Osteocyte (in vitro differentiated cells): ENCODE measurements around the gene CLEC10A. TPM values are rescaled to one million over a fixed set of nuclear protein-coding genes. Genes with fewer than 3 reads are reported as not detected.

Experiments
- DNase-seq: peaks from one replicate; pipeline ENCODE4 v3.0.0; 2021; ENCODE audit warnings: mixed read lengths; ENCODE audit not compliant: unreplicated experiment; ENCODE audit errors: extremely low spot score
- H3K27ac Mint-ChIP-seq: one replicate; pipeline ENCODE4 v1.8.0; 2021; ENCODE audit warnings: mild to moderate bottlenecking, mixed read lengths; ENCODE audit not compliant: unreplicated experiment
- H3K27me3 Mint-ChIP-seq: one replicate; pipeline ENCODE4 v1.8.0; 2021; ENCODE audit warnings: mixed read lengths; ENCODE audit not compliant: unreplicated experiment
- H3K36me3 Mint-ChIP-seq: one replicate; pipeline ENCODE4 v1.8.0; 2021; ENCODE audit warnings: mixed read lengths; ENCODE audit not compliant: unreplicated experiment
- H3K4me1 Mint-ChIP-seq: one replicate; pipeline ENCODE4 v1.8.0; 2021; ENCODE audit warnings: mixed read lengths; ENCODE audit not compliant: unreplicated experiment
- H3K4me3 Mint-ChIP-seq: one replicate; pipeline ENCODE4 v1.8.0; 2021; ENCODE audit warnings: mild to moderate bottlenecking, moderate library complexity, mixed read lengths; ENCODE audit not compliant: unreplicated experiment
- H3K9me3 Mint-ChIP-seq: one replicate; pipeline ENCODE4 v1.8.0; 2021; ENCODE audit warnings: mixed read lengths; ENCODE audit not compliant: unreplicated experiment
- total RNA-seq: library from RNA; stranded (reverse); gene quantifications from 2 replicates; pipeline ENCODE4 v1.2.1, GENCODE V29; 2021
- TF ChIP-seq, protein P1 (sequence below): fragments of 200-600 bp; sonication (generic); IDR thresholded peaks from 2 replicates; pipeline ENCODE4 v1.5.0; 2021; ENCODE audit warnings: antibody characterized with exemption, mild to moderate bottlenecking, moderate library complexity

CLEC10A gene
- total RNA-seq, 1 donor from 2014 or later, result not detected

DNA sequence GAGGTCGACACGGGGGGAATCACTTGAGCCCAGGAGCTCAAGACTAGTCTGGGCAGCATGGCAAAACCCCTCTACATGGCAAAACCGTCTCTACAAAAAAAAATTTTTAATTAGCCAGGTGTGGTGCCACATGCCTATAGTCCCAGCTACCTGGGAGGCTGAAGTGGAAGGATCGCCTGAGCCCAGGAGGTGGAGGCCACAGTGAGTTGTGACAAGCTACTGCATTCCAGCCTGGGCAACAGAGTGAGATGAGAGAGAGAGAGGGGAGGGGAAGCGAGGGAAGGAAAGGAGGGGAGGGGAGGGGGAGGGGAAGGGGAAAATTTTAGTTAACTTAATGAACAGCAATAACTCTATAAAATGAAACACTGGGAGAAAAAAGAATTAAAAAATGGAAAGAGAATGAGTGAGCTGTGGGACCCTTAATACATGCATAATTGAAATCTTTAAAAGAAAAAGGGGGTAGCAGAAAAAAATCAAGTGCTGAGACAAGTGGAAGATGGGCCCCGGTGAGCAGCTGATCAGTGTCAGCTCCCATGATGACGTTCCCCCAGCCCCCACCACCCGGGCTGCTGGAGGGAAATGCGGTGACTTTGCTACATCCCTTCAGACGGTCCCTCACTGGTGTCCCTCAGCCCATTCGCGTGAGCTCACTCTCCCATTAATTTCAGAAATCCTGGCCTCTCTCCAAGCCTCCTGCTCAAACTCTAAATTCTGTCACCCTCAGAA, 31.9 kb upstream of the CLEC10A start:
- DNase-seq, result no peak
- Mint-ChIP-seq H3K27ac (no peak overlapping the region), H3K27me3 (peaks cover 16% of the 10 kb centered on the region), H3K4me1 (no peaks in the 10 kb centered on the region), H3K4me3 (no peak overlapping the region), H3K36me3 (no peaks in the 10 kb centered on the region), H3K9me3 (no peaks in the 10 kb centered on the region)
- TF ChIP-seq, protein P1, sequence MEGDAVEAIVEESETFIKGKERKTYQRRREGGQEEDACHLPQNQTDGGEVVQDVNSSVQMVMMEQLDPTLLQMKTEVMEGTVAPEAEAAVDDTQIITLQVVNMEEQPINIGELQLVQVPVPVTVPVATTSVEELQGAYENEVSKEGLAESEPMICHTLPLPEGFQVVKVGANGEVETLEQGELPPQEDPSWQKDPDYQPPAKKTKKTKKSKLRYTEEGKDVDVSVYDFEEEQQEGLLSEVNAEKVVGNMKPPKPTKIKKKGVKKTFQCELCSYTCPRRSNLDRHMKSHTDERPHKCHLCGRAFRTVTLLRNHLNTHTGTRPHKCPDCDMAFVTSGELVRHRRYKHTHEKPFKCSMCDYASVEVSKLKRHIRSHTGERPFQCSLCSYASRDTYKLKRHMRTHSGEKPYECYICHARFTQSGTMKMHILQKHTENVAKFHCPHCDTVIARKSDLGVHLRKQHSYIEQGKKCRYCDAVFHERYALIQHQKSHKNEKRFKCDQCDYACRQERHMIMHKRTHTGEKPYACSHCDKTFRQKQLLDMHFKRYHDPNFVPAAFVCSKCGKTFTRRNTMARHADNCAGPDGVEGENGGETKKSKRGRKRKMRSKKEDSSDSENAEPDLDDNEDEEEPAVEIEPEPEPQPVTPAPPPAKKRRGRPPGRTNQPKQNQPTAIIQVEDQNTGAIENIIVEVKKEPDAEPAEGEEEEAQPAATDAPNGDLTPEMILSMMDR, result no peak

DNA sequence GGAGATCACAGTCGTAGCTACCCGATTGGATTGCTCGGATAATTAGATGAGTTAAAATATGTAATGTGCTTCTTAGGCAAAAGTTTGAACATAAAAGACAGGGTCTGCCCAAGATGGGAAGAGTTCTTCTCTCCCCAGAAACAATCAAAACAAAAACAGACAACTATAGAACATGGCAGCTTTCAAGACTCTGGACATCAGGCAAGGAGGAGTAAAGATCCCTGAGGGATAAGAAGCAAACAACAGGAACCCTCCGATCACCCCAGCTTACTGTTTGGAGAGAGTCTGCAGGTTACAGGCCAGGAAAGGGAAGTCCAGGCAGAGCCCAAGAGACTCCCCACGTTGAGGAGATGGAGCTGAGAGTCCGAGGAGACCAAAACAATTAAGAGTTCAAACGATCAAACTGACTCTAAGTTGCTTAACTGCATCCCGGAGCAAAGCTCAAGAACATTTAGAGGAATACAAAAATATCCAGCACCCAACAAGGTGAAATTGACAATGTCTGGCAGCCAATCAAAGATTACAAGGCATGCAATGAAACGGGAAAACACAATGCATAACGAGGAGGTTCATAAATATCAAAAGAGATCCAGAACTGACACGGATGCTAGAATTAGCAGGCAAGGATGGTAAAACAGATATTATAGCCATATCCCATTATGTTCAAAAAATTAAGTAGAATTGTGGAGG, 30.7 kb upstream of the CLEC10A start:
- Mint-ChIP-seq H3K9me3 (no peaks in the 10 kb centered on the region), H3K27ac (no peak overlapping the region), H3K4me3 (no peak overlapping the region), H3K4me1 (no peaks in the 10 kb centered on the region), H3K27me3 (peaks cover 13% of the 10 kb centered on the region), H3K36me3 (no peaks in the 10 kb centered on the region)
- TF ChIP-seq, protein P1, result no peak
- no peak for DNase-seq

DNA sequence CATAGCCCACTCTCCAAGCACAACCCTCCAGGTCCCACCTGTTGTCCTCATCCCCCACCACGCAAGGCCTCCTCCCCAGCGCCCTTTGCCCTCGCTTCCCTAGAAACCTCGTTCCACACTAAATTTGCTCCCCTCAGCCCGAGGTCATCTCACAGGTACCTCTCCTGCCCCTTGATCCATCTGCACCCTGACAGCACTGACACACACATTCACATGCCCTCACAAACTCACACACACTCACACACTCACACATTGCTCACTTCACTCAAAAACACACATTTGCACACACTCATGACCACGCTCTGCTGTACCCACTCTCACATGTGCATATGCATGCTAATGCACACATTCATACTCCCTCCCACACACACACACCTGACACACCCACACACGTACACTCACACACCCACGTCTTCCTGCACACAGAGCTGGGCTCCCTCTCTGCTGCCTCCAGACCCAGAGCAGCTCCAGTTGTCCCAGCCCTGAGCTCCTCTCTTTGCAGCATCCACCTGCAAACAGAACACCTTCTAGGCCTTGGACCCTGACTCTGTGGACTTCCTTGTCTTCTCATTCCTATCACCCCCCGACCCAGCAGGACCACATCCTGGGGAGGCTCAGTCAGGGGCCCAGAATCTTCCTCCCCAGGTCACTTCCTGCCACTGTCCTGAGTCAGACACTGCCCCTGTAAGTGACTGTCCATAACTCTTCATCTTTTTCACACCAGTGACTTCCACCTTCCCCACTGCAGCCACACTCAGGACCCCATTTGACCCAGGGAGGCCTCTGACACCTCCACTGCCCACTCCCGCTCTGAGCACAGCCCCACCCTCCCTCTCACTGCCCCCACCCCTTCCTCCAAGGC, 29.6 kb upstream of the CLEC10A start:
- no peak for DNase-seq
- Mint-ChIP-seq H3K4me3 (no peak overlapping the region), H3K27ac (no peak overlapping the region)

DNA sequence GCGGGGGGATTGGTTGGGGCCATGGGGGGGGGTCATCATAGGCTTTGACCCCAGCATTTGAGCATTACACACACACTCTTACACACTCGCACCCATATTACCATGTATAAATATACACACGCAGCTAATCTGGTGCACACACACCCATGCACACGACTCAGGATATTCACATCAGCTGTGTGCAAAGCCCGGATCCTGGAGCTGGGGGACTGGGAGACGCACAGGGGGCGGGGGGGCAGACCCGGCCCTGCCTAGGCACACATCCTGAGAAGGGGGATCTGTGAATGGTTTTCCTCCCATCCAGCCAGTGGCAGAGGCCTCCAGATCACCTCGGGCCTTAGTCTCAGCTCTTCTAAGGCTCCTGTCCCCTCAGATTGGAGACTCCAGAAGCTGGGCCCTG, 28.9 kb upstream of the CLEC10A start:
- TF ChIP-seq, protein P1, result no peak
- Mint-ChIP-seq H3K27me3 (peaks cover 10% of the 10 kb centered on the region), H3K4me1 (no peaks in the 10 kb centered on the region), H3K27ac (no peak overlapping the region), H3K4me3 (no peak overlapping the region), H3K9me3 (no peaks in the 10 kb centered on the region), H3K36me3 (no peaks in the 10 kb centered on the region)
- DNase-seq, result no peak

More for the DNA sequence above, 29.6 kb upstream of the CLEC10A start:
- Mint-ChIP-seq H3K27me3 (peaks cover 9% of the 10 kb centered on the region), H3K4me1 (no peaks in the 10 kb centered on the region), H3K9me3 (no peaks in the 10 kb centered on the region), H3K36me3 (no peaks in the 10 kb centered on the region)
- TF ChIP-seq, protein P1, result no peak

DNA sequence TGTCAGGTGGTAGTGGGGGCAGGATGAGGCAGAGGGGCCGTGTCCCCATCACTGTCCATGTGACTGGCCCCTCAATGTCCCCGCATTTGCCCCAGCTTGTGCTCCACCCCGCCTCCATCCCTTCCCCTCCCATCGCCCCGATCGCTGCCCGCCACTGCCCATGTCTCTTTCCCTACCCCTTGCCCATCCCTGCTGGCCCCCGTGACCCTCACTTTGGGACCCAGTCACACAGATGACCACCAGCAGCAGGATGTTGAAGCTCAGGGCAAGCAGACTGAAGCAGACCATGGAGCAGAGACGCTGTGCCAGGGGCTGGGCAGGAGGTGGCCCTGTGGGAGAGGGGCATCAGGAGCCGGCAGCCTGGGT, 28.5 kb upstream of the CLEC10A start:
- H3K36me3 Mint-ChIP-seq, result no peaks in the 10 kb centered on the region
- no peaks in the 10 kb centered on the region for H3K9me3 Mint-ChIP-seq
- no peak overlapping the region for H3K4me3 Mint-ChIP-seq
- TF ChIP-seq, protein P1, result no peak
- no peak for DNase-seq
- no peak overlapping the region for H3K27ac Mint-ChIP-seq
- H3K4me1 Mint-ChIP-seq, result no peaks in the 10 kb centered on the region
- H3K27me3 Mint-ChIP-seq, result peaks cover 13% of the 10 kb centered on the region
